Neural cell (in vitro differentiated cells): ENCODE data around the gene SLC8A1. TPM values are rescaled to one million over a fixed set of nuclear protein-coding genes. Genes with fewer than 3 reads are reported as not detected.

Experiments
- H2AFZ ChIP-seq: fragments of 200-600, 300-800 bp; sonication (generic), shearing (Covaris generic); 2 replicates; pipeline ENCODE4 v1.6.0; 2014; ENCODE audit warnings: low read depth, mild to moderate bottlenecking, antibody characterized with exemption, low read length, moderate library complexity
- H3F3A ChIP-seq: fragments of 200-600 bp; shearing (Covaris generic); 2 replicates; pipeline ENCODE4 v1.6.1; 2016; ENCODE audit warnings: mild to moderate bottlenecking, moderate library complexity, mixed read lengths, antibody characterized with exemption, low read length; ENCODE audit not compliant: insufficient read depth, poor library complexity, severe bottlenecking
- H3K27ac ChIP-seq: fragments of 200-600, 300-800 bp; sonication (generic), shearing (Covaris generic); 2 replicates; pipeline ENCODE4 v1.5.1; 2014; ENCODE audit warnings: mild to moderate bottlenecking, low read length, moderate library complexity
- H3K27me3 ChIP-seq: fragments of 300-800, 200-600 bp; sonication (generic), shearing (Covaris generic); 2 replicates; pipeline ENCODE4 v1.6.0; 2014; ENCODE audit warnings: mild to moderate bottlenecking, low read depth, low read length, moderate library complexity; ENCODE audit not compliant: insufficient read depth
- H3K36me3 ChIP-seq: fragments of 300-800, 200-600 bp; sonication (generic), shearing (Covaris generic); 2 replicates; pipeline ENCODE4 v1.5.1; 2014; ENCODE audit warnings: mild to moderate bottlenecking, antibody characterized with exemption, low read length, moderate library complexity; ENCODE audit not compliant: insufficient read depth
- H3K4me2 ChIP-seq: fragments of 300-800, 200-600 bp; sonication (generic), shearing (Covaris generic); 2 replicates; pipeline ENCODE4 v1.6.0; 2014; ENCODE audit warnings: mild to moderate bottlenecking, low read length
- H3K4me3 ChIP-seq: fragments of 300-800, 200-600 bp; sonication (generic), shearing (Covaris generic); 2 replicates; pipeline ENCODE4 v1.5.1; 2014; ENCODE audit warnings: mild to moderate bottlenecking, low read length, moderate library complexity
- H3K79me2 ChIP-seq: fragments of 200-600 bp; shearing (Covaris generic); replicated peaks from 2 replicates; pipeline ENCODE4 v1.6.0; 2014; ENCODE audit warnings: mild to moderate bottlenecking, low read length, moderate library complexity; ENCODE audit not compliant: insufficient read depth
- H3K9ac ChIP-seq: fragments of 300-800, 200-600 bp; sonication (generic), shearing (Covaris generic); 2 replicates; pipeline ENCODE4 v1.6.1; 2016; ENCODE audit warnings: mild to moderate bottlenecking, low read length, mixed read lengths
- H3K9me2 ChIP-seq: fragments of 200-600 bp; shearing (Covaris generic); 2 replicates; pipeline ENCODE4 v1.6.1; 2016; ENCODE audit warnings: mild to moderate bottlenecking, low read length, mixed read lengths; ENCODE audit not compliant: insufficient read depth
- H3K9me3 ChIP-seq: fragments of 200-600, 300-800 bp; sonication (generic), shearing (Covaris generic); 2 replicates; pipeline ENCODE4 v1.6.1; 2016; ENCODE audit warnings: mild to moderate bottlenecking, mixed run types, low read length, moderate library complexity, mixed read lengths
- H4K20me1 ChIP-seq: fragments of 200-600 bp; shearing (Covaris generic); 2 replicates; pipeline ENCODE4 v1.6.1; 2016; ENCODE audit warnings: mild to moderate bottlenecking, mixed run types; ENCODE audit not compliant: insufficient read depth
- EP300 ChIP-seq: fragments of 450-650 bp; conservative IDR thresholded peaks from 2 replicates; pipeline ENCODE4 v1.6.1; 2014; ENCODE audit warnings: antibody characterized with exemption, mild to moderate bottlenecking, moderate library complexity; ENCODE audit not compliant: poor library complexity, severe bottlenecking
- EZH2 ChIP-seq: fragments of 200-600, 300-800 bp; shearing (Covaris generic), sonication (generic); IDR thresholded peaks from 2 replicates; pipeline ENCODE4 v1.6.1; 2014; ENCODE audit warnings: antibody characterized with exemption, low read length, borderline replicate concordance, mild to moderate bottlenecking; ENCODE audit not compliant: insufficient read depth, poor library complexity, severe bottlenecking
- MXI1 ChIP-seq: fragments of 450-650 bp; conservative IDR thresholded peaks from 2 replicates; pipeline ENCODE4 v1.6.1; 2014; ENCODE audit warnings: antibody characterized with exemption, mild to moderate bottlenecking; ENCODE audit not compliant: poor library complexity, severe bottlenecking
- POLR2AphosphoS5 ChIP-seq: IDR thresholded peaks from 2 replicates; pipeline ENCODE4 v1.6.1; 2012
- RAD21 ChIP-seq: fragments of 450-650 bp; conservative IDR thresholded peaks from 2 replicates; pipeline ENCODE4 v1.6.1; 2014; ENCODE audit warnings: antibody characterized with exemption, mild to moderate bottlenecking, moderate library complexity
- SMC3 ChIP-seq: fragments of 450-650 bp; conservative IDR thresholded peaks from 2 replicates; pipeline ENCODE4 v1.6.1; 2014; ENCODE audit warnings: antibody characterized with exemption, mild to moderate bottlenecking, moderate library complexity; ENCODE audit not compliant: poor library complexity
- TAF1 ChIP-seq: IDR thresholded peaks from 2 replicates; pipeline ENCODE4 v1.6.1; 2012; ENCODE audit warnings: low read depth
- polyA plus RNA-seq: library from polyadenylated mRNA; depleted of rRNA; stranded (reverse); fragments of >200 nt; gene quantifications from 2 replicates; pipeline ENCODE4 v1.2.3, GENCODE V29; 2014
- TF ChIP-seq, protein P1 (sequence below): fragments of 450-650 bp; IDR thresholded peaks from 2 replicates; pipeline ENCODE4 v1.5.1; 2014; ENCODE audit warnings: antibody characterized with exemption, mild to moderate bottlenecking, moderate library complexity; ENCODE audit not compliant: poor library complexity, severe bottlenecking
- TF ChIP-seq, protein P2 (sequence below): IDR thresholded peaks from 2 replicates; pipeline ENCODE4 v1.6.1; 2012; ENCODE audit warnings: borderline replicate concordance

The SLC8A1 gene
- polyA plus RNA-seq, 1 donor from 2014 or later, result 18.7 TPM

DNA sequence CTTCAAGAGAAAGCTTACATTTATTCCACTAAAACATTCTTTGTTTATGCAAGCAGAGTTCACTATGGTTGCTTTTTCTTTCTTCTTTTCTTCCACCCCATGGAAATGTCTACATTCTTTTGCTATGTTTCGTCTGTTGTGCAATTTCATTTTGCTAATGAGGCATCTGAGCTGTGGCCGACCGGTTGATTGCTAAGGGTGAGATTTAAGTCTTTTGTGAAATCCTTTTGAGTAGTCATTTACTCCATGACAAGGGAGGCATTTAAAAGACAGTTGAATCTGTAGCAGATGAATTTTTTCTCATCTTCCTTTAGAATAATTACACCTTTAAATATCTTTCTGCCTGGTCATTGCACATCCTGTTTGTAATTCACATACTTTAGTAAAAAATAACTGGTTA is 348.7 kb downstream of the SLC8A1 start:
- no peaks in the 10 kb centered on the region for H3K79me2 ChIP-seq
- H2AFZ ChIP-seq, result no peak overlapping the region
- no peaks in the 10 kb centered on the region for H4K20me1 ChIP-seq
- H3K9ac ChIP-seq, result no peak overlapping the region
- no peaks in the 10 kb centered on the region for H3K9me3 ChIP-seq
- H3K36me3 ChIP-seq, result no peaks in the 10 kb centered on the region
- peak; percentile 21 for TF ChIP-seq EP300
- TF ChIP-seq, protein P1, sequence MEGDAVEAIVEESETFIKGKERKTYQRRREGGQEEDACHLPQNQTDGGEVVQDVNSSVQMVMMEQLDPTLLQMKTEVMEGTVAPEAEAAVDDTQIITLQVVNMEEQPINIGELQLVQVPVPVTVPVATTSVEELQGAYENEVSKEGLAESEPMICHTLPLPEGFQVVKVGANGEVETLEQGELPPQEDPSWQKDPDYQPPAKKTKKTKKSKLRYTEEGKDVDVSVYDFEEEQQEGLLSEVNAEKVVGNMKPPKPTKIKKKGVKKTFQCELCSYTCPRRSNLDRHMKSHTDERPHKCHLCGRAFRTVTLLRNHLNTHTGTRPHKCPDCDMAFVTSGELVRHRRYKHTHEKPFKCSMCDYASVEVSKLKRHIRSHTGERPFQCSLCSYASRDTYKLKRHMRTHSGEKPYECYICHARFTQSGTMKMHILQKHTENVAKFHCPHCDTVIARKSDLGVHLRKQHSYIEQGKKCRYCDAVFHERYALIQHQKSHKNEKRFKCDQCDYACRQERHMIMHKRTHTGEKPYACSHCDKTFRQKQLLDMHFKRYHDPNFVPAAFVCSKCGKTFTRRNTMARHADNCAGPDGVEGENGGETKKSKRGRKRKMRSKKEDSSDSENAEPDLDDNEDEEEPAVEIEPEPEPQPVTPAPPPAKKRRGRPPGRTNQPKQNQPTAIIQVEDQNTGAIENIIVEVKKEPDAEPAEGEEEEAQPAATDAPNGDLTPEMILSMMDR, result no peak
- H3K9me2 ChIP-seq, result no peaks in the 10 kb centered on the region
- no peak overlapping the region for H3K4me2 ChIP-seq
- H3K4me3 ChIP-seq, result peak overlapping the region; percentile 22
- peaks cover 3% of the 10 kb centered on the region for H3F3A ChIP-seq
- no peaks in the 10 kb centered on the region for H3K27me3 ChIP-seq
- H3K27ac ChIP-seq, result peak overlapping the region; percentile 44

DNA sequence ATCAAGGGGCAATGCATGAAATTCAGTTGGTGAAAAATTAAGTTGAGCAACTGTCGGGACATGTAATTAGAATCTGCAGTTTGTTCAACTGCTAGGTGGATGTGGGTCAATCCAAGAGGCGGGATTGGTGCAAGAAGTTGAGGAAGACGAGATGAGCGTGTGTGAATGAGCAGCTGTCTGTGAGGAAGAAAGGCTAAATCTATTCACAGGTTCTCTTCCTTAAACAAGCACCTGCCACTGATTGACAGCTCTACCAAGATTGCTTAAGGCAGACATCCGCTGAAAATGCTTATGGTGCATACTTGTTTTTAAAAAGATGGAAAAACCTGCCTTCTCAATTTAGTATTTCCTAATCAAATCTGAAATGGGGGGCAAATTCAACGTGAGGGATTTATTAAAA is 349.4 kb downstream of the SLC8A1 start:
- peak overlapping the region; percentile 22 for H3K4me3 ChIP-seq
- no peak overlapping the region for H3K9ac ChIP-seq
- no peaks in the 10 kb centered on the region for H3K79me2 ChIP-seq
- peak overlapping the region; percentile 44 for H3K27ac ChIP-seq
- H3K9me2 ChIP-seq, result no peaks in the 10 kb centered on the region
- no peaks in the 10 kb centered on the region for H4K20me1 ChIP-seq
- no peak overlapping the region for H3K4me2 ChIP-seq
- peaks cover 3% of the 10 kb centered on the region for H3F3A ChIP-seq
- H2AFZ ChIP-seq, result no peak overlapping the region
- no peak for TF ChIP-seq TAF1
- TF ChIP-seq, protein P2, sequence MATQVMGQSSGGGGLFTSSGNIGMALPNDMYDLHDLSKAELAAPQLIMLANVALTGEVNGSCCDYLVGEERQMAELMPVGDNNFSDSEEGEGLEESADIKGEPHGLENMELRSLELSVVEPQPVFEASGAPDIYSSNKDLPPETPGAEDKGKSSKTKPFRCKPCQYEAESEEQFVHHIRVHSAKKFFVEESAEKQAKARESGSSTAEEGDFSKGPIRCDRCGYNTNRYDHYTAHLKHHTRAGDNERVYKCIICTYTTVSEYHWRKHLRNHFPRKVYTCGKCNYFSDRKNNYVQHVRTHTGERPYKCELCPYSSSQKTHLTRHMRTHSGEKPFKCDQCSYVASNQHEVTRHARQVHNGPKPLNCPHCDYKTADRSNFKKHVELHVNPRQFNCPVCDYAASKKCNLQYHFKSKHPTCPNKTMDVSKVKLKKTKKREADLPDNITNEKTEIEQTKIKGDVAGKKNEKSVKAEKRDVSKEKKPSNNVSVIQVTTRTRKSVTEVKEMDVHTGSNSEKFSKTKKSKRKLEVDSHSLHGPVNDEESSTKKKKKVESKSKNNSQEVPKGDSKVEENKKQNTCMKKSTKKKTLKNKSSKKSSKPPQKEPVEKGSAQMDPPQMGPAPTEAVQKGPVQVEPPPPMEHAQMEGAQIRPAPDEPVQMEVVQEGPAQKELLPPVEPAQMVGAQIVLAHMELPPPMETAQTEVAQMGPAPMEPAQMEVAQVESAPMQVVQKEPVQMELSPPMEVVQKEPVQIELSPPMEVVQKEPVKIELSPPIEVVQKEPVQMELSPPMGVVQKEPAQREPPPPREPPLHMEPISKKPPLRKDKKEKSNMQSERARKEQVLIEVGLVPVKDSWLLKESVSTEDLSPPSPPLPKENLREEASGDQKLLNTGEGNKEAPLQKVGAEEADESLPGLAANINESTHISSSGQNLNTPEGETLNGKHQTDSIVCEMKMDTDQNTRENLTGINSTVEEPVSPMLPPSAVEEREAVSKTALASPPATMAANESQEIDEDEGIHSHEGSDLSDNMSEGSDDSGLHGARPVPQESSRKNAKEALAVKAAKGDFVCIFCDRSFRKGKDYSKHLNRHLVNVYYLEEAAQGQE, result no peak
- TF ChIP-seq RAD21, result no peak
- no peak for TF ChIP-seq EZH2
- no peak for TF ChIP-seq MXI1
- TF ChIP-seq SMC3, result no peak
- TF ChIP-seq POLR2AphosphoS5, result no peak
- TF ChIP-seq EP300, result no peak
- TF ChIP-seq, protein P1, result no peak
- H3K9me3 ChIP-seq, result no peaks in the 10 kb centered on the region
- H3K36me3 ChIP-seq, result no peaks in the 10 kb centered on the region
- no peaks in the 10 kb centered on the region for H3K27me3 ChIP-seq
